AG10803 (cell line): ENCODE measurements around the gene GMDS.

Source experiments
- DNase-seq: peaks from one replicate; pipeline ENCODE4 v3.0.0; 2010; ENCODE audit warnings: low read depth
- H3K4me3 ChIP-seq: 2 replicates; pipeline ENCODE4 v1.5.1; 2011; ENCODE audit warnings: mild to moderate bottlenecking, low read length, control low read depth
- CTCF ChIP-seq: conservative IDR thresholded peaks from 2 replicates; pipeline ENCODE4 v1.5.1; 2011; ENCODE audit warnings: mild to moderate bottlenecking, low read length, control low read depth, inconsistent platforms

The GMDS gene

GRCh38 chr6:1591243-1591642 lies 654.2 kb downstream of the GMDS start:
- DNase-seq, result no peak
- TF ChIP-seq CTCF, result no peak
- H3K4me3 ChIP-seq, result no peak overlapping the region

GRCh38 chr6:1590580-1590979 lies 654.8 kb downstream of the GMDS start:
- no peak for DNase-seq
- no peak overlapping the region for H3K4me3 ChIP-seq
- no peak for TF ChIP-seq CTCF

- no peak for DNase-seq
- no peak overlapping the region for H3K4me3 ChIP-seq
- no peak for TF ChIP-seq CTCF
These were observed 656.2 kb downstream of the GMDS start for GRCh38 chr6:1589208-1589607.

GRCh38 chr6:1587977-1588376 lies 657.4 kb downstream of the GMDS start:
- no peak for DNase-seq
- H3K4me3 ChIP-seq, result no peak overlapping the region
- no peak for TF ChIP-seq CTCF

GRCh38 chr6:1587546-1587945 lies 657.9 kb downstream of the GMDS start:
- no peak for TF ChIP-seq CTCF
- no peak for DNase-seq

GRCh38 chr6:1586861-1587450 lies 658.4 kb downstream of the GMDS start:
- no peak overlapping the region for H3K4me3 ChIP-seq
- no peak for TF ChIP-seq CTCF
- DNase-seq, result no peak

More at GRCh38 chr6:1587546-1587945, 657.9 kb downstream of the GMDS start:
- no peak overlapping the region for H3K4me3 ChIP-seq

- no peak overlapping the region for H3K4me3 ChIP-seq
- DNase-seq, result no peak
- no peak for TF ChIP-seq CTCF
These were observed 659.1 kb downstream of the GMDS start for GRCh38 chr6:1586256-1586655.
